LNCAP (cell line): ENCODE data around the gene PPARGC1A.

Source experiments
- CTCF ChIP-seq: fragments of 450-650 bp; IDR thresholded peaks from 2 replicates; pipeline ENCODE4 v1.5.1; 2017; ENCODE audit warnings: mild to moderate bottlenecking

PPARGC1A gene

DNA sequence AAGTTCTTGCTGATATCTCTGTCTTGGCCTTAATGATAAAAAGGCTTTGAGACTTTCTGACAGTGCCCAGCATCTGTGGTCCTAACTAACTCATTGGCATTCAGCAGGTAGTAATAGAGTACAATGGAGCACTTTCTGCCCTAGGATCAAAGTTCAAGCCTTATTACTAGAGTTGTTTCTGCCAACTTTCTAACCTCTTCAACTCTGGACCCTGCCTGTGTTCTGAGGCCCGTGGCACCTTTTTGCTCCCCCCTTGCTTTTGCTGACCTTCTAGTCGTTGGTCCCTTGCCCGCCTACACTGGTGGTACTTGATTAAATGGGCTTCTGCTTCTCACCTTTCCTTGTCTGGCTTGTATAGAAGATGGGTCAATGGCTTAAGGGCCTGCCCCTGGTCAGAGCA is 126.3 kb downstream of the PPARGC1A start:
- no peak for TF ChIP-seq CTCF

DNA sequence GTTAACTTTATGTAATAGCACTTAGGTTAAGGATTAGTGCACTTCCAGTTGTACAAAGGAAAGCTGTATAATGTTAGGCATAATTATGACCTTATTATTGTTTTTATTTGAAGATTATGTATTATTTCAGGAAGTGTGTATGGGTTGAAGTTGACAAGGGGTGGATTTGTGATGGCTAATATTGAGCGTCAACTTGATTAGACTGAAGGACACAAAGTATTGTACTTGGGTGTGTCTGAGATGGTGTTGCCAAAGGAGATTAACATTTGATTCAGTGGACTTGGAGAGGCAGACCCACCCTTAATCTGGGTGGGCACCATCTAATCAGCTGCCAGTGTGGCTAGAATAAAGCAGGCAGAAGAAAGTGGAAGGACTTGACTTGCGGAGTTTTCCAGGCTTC is 127.3 kb downstream of the PPARGC1A start:
- TF ChIP-seq CTCF: no peak

DNA sequence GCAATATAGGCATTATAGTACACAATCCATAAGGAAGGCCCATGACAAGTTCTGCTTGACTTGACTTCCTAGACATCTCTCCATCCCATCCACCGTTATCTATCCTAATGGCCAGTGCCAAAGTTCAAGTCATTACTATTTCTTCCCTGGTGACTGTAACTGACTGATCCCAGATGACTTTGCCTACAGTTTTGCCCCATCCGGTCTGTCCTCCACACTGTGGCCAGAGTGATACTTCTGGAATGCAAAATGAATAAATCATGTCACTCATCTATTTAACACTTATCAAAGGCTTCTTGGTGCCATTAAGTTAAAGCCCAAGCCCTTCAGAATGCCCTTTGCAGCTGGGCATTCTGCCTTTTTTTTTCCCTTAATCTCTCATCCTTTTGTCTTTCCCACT is 130.8 kb downstream of the PPARGC1A start:
- no peak for TF ChIP-seq CTCF

- TF ChIP-seq CTCF: no peak
These were observed 135.2 kb downstream of the PPARGC1A start for GRCh38 chr4:23754688-23755087.

- no peak for TF ChIP-seq CTCF
These were observed 139.7 kb downstream of the PPARGC1A start for GRCh38 chr4:23750125-23750524.

DNA sequence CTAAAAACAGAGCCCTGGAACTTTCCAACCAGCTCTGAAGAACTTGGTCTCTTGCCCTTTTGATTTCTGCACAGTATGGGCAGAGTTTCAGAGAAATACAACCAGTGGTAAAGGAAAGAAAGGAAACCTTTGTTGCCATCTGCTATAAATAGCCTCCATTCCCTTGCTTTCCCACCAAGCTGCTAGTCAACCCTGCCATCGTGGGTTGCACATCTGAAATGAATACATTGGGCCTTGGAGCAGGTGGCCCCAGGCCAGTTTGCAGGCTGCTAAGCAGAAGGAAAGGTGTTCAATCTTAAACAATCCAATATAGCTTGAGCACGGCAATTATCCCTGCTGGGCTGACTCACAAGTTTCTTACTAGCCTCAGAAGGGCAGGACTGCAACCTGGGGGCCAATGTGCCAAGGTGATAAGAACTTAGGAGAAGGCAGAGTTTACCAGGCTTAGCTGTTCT is 142.5 kb downstream of the PPARGC1A start:
- TF ChIP-seq CTCF: no peak

- no peak for TF ChIP-seq CTCF
These were observed 143.2 kb downstream of the PPARGC1A start for GRCh38 chr4:23746672-23747071.

- no peak for TF ChIP-seq CTCF
These were observed 143.8 kb downstream of the PPARGC1A start for GRCh38 chr4:23746027-23746426.
